Naive thymus-derived CD8-positive, alpha-beta T cell (primary cell): Measurements from ENCODE around the gene MIDN. TPM values are rescaled to one million over a fixed set of nuclear protein-coding genes. Genes with fewer than 3 reads are reported as not detected.

Experiments used
- ATAC-seq, 2 donors: fragments of 150-1000 bp; cut with Tn5 transposase in 1 of 2; sonication (Bioruptor Pico), chemical (Tn5 transposase) in 1 of 2; 1 replicate in 1 of 2; 2 replicates in 1 of 2; pipeline ENCODE4 v1.10.0; 2021; ENCODE audit warnings: mild to moderate bottlenecking in 2 of 2, moderate library complexity in 2 of 2
- POLR2A ChIA-PET: fragments of 350-600 bp; sonication (Branson Sonifier 250); formaldehyde crosslinking; loops from one replicate; lab custom pipeline; 2021; ENCODE audit warnings: antibody characterized with exemption; lab: Charles Lee
- DNase-seq, 10 donors: peaks; one replicate each; pipeline versions ENCODE4 v3.0.0 to v3.0.0-alpha.2; 2020 to 2022
- H3K27ac Mint-ChIP-seq, 10 donors: one replicate each; pipeline ENCODE4 v1.8.0; 2020 to 2022; ENCODE audit warnings: mild to moderate bottlenecking in 10 of 10, mixed read lengths in 10 of 10, moderate library complexity in 4 of 10, inconsistent platforms in 1 of 10
- H3K27me3 Mint-ChIP-seq, 5 donors: one replicate each; pipeline ENCODE4 v1.8.0; 2021 to 2022; ENCODE audit warnings: mixed read lengths in 5 of 5
- H3K36me3 Mint-ChIP-seq, 3 donors: one replicate each; pipeline ENCODE4 v1.8.0; 2020 to 2022; ENCODE audit warnings: mixed read lengths in 3 of 3, mild to moderate bottlenecking in 2 of 3, inconsistent platforms in 1 of 3
- H3K4me1 Mint-ChIP-seq, 4 donors: one replicate each; pipeline ENCODE4 v1.8.0; 2021 to 2022; ENCODE audit warnings: mixed read lengths in 4 of 4
- H3K4me3 Mint-ChIP-seq, 10 donors: one replicate each; pipeline ENCODE4 v1.8.0; 2020 to 2022; ENCODE audit warnings: mild to moderate bottlenecking in 10 of 10, mixed read lengths in 10 of 10, moderate library complexity in 6 of 10, inconsistent platforms in 1 of 10
- H3K9me3 Mint-ChIP-seq, 9 donors: one replicate each; pipeline ENCODE4 v1.8.0; 2020 to 2022; ENCODE audit warnings: mixed read lengths in 9 of 9, mild to moderate bottlenecking in 3 of 9, inconsistent platforms in 1 of 9, moderate library complexity in 1 of 9
- polyA plus RNA-seq, 3 donors: library from polyadenylated mRNA; unstranded; fragments of 300-500 nt; fragmentation: Illumina TruSeq; gene quantifications; one replicate each; pipeline ENCODE4 v1.2.3, GENCODE V29; 2021
- total RNA-seq, 8 experiments: library from RNA in 2 of 8; stranded (reverse) in 2 of 8; gene quantifications; one replicate each; pipeline ENCODE4 v1.2.3 and lab custom pipeline; 2021 to 2026

The MIDN gene
- total and polyA plus RNA-seq, 5 experiments from 2014 or later: 1.1 to 35.4 (median 8.2) TPM

DNA sequence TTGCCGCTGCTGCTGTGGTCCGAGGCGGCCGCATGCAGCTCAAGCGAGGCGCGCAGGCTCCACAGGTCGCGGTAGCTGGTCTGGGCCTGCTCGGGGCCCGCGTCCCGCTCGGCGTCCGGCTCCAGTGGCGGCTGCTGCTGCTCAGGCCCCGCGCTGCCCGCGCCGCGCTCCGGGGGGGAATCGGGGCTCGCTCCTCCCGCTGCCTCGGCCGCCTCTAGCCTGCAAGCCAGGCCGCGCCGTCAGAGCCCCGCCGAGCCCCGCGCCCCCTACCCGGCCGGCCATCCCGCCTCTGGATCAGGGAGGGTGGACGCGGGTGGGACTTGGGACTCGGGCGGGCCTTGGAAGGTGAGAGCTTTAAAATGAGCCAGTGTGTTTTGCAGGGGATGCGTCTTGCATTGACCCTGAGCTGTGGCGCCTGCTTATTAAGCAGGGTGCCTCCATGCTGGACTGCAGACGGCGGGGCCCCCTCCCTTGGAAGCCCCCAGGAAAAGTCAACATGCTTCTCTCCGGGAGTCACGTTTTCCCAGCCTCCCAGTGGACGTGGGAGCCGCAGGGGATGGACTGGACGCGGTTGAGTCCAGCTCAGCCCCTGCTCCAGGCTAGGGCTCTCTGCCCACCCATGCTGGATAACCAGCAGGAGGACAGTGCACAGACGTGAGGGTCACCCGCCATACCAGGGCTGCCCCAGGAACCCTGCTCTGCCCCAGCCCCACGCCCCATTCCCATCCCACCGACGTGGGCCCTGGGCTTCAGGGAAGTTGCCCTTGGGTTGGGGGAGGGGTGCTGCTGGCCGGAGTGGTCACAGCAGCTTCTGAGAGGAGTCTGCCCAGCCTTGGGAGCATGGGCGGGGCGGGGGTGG is 18.2 kb upstream of the MIDN start:
- no peaks in the 10 kb centered on the region for H3K9me3 Mint-ChIP-seq
- H3K4me1 Mint-ChIP-seq: no peaks in the 10 kb centered on the region
- peaks cover 0 to under 1% (median 0%) of the 10 kb centered on the region in 5 donors for H3K27me3 Mint-ChIP-seq
- ATAC-seq (no peak), DNase-seq (no peak)
- H3K4me3 Mint-ChIP-seq: no peak overlapping the region
- POLR2A ChIA-PET: no interaction called here
- peaks cover 0 to 3% (median 0%) of the 10 kb centered on the region in 3 donors for H3K36me3 Mint-ChIP-seq
- H3K27ac Mint-ChIP-seq: no peak overlapping the region

DNA sequence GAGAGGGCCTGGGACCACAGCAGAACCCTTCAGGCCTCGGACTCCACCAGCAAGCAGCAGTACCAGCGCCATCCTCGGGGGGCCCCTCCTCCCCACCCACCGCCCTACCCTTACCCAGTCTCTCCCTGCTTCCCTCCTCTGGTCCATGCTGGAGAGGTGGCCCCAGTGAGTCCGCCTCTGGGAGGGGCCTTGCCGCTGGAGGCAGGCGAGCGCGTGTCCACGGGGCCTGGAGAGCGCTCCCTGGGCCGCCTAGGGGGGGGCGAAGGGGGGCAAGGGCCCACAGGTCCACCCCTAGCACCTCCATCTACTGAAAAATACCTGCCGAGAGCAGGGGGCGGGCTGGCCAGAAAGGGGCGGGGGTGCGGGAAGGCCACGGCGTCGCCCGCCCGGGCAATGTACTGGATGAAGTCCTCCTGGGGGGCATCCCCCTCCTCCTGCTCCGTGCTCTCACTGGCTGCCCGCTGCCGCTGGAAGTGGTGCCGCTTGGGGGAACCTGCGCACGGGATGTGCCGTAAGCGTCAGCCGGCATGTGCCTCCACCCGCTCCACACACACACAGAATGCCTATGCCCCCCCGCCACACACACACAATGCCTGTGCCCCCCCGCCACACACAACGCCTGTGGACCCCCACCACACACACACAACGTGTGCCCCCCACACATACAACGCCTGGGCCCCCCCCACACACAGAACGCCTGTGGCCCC is 17.4 kb upstream of the MIDN start:
- no peak overlapping the region for H3K27ac Mint-ChIP-seq

DNA sequence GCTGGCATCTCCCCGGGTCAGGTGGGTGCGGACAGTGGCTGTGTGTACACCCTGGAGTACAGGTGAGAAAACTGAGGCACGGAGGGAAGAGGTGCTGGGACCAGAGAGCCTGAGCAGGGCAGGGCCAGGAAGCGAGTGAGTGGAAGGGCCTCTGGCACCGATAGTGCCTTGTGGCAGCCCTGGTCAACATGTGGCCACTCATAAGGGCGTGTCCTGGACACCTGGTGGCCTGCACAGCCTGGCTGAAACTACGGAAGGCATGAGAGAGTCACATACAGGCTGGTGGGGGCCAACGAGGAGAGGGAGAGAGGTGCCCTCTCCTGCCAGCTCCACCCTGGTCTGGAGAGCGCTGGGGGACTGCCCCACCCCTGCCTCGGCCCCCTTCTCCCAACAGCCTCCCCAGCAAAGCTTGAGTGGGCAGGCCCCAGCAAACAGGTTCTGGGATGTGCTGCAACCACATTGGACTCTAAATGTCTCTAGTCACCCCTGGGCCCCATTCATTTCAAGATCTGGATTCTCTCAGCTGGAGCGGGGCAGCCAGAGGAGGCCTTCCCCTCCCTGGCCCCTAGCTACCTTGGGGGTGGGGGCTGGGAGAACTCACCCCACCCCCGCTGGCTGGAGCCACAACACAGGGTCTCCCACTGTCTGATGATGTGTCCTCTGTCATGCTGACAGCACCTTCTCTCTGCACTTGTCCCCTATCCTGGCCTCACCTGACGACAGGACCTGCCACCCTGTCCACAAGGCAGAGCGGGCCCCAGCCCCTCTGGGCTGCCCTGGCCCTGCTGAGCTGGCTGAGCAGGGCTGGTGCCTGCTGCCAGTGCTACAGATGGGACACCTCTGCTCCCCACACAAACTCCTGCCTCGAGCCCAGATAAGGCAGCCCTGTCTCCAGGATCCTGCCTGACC is 16.4 kb upstream of the MIDN start:
- POLR2A ChIA-PET: no interaction called here
- Mint-ChIP-seq H3K9me3 (no peaks in the 10 kb centered on the region), H3K27me3 (peaks cover 0 to 1% (median 0%) of the 10 kb centered on the region in 5 donors)

More for the DNA sequence above, 17.4 kb upstream of the MIDN start:
- Mint-ChIP-seq H3K27me3 (peaks cover 0 to 1% (median 0%) of the 10 kb centered on the region in 5 donors), H3K4me1 (no peaks in the 10 kb centered on the region), H3K36me3 (peaks cover 0 to 3% (median 0%) of the 10 kb centered on the region in 3 donors), H3K9me3 (no peaks in the 10 kb centered on the region), H3K4me3 (no peak overlapping the region)
- ATAC-seq (peak in 1 of 2 donors; percentile 14), DNase-seq (no peak)
- POLR2A ChIA-PET: no interaction called here

GRCh38 chr19:1232652-1233072 is 15.7 kb upstream of the MIDN start:
- H3K4me1 Mint-ChIP-seq: no peaks in the 10 kb centered on the region
- DNase-seq (no peak), ATAC-seq (no peak)
- peaks cover 0 to 1% (median 0%) of the 10 kb centered on the region in 5 donors for H3K27me3 Mint-ChIP-seq
- POLR2A ChIA-PET: no interaction called here
- no peak overlapping the region for H3K4me3 Mint-ChIP-seq
- peak overlapping the region in 2 of 10 donors; percentile 37 to 61 for H3K27ac Mint-ChIP-seq
- no peaks in the 10 kb centered on the region for H3K9me3 Mint-ChIP-seq
- no peaks in the 10 kb centered on the region for H3K36me3 Mint-ChIP-seq

More for the DNA sequence above, 16.4 kb upstream of the MIDN start:
- ATAC-seq: no peak
- Mint-ChIP-seq H3K36me3 (peaks cover 0 to 3% (median 0%) of the 10 kb centered on the region in 3 donors), H3K27ac (peak overlapping the region in 6 of 10 donors; percentile 4 to 68 (median 40)), H3K4me3 (no peak overlapping the region), H3K4me1 (no peaks in the 10 kb centered on the region)
- DNase-seq: no peak

GRCh38 chr19:1233115-1233667 is 15.2 kb upstream of the MIDN start:
- H3K4me3 Mint-ChIP-seq: no peak overlapping the region
- no peaks in the 10 kb centered on the region for H3K36me3 Mint-ChIP-seq
- no peak overlapping the region for H3K27ac Mint-ChIP-seq
- peaks cover 0 to 2% (median under 1%) of the 10 kb centered on the region in 5 donors for H3K27me3 Mint-ChIP-seq
- H3K4me1 Mint-ChIP-seq: peaks cover under 1 to 2% (median under 1%) of the 10 kb centered on the region in 4 donors
- ATAC-seq: no peak
- H3K9me3 Mint-ChIP-seq: no peaks in the 10 kb centered on the region
- POLR2A ChIA-PET: no interaction called here
- DNase-seq: no peak

GRCh38 chr19:1234051-1234954 is 14.1 kb upstream of the MIDN start:
- Mint-ChIP-seq H3K27ac (no peak overlapping the region), H3K4me3 (no peak overlapping the region), H3K27me3 (peaks cover 2 to 9% (median 7%) of the 10 kb centered on the region in 5 donors), H3K4me1 (peaks cover 8 to 13% (median 12%) of the 10 kb centered on the region in 4 donors), H3K9me3 (no peaks in the 10 kb centered on the region), H3K36me3 (peaks cover 0 to 2% (median 0%) of the 10 kb centered on the region in 3 donors)
- ATAC-seq: no peak
- no peak for DNase-seq
- POLR2A ChIA-PET: no interaction called here

GRCh38 chr19:1234955-1235380 is 13.4 kb upstream of the MIDN start:
- POLR2A ChIA-PET: no interaction called here
- H3K36me3 Mint-ChIP-seq: peaks cover 0 to 2% (median 0%) of the 10 kb centered on the region in 3 donors

GRCh38 chr19:1235625-1236538 is 12.5 kb upstream of the MIDN start:
- H3K4me3 Mint-ChIP-seq: peak overlapping the region in 5 of 10 donors; percentile 2 to 55 (median 27)
- POLR2A ChIA-PET: no interaction called here

More at GRCh38 chr19:1234955-1235380, 13.4 kb upstream of the MIDN start:
- H3K27me3 Mint-ChIP-seq: peaks cover 2 to 9% (median 7%) of the 10 kb centered on the region in 5 donors
- H3K4me1 Mint-ChIP-seq: peaks cover 8 to 17% (median 15%) of the 10 kb centered on the region in 4 donors
- no peak for ATAC-seq
- no peak overlapping the region for H3K27ac Mint-ChIP-seq
- H3K4me3 Mint-ChIP-seq: no peak overlapping the region
- DNase-seq: no peak
- no peaks in the 10 kb centered on the region for H3K9me3 Mint-ChIP-seq

DNA sequence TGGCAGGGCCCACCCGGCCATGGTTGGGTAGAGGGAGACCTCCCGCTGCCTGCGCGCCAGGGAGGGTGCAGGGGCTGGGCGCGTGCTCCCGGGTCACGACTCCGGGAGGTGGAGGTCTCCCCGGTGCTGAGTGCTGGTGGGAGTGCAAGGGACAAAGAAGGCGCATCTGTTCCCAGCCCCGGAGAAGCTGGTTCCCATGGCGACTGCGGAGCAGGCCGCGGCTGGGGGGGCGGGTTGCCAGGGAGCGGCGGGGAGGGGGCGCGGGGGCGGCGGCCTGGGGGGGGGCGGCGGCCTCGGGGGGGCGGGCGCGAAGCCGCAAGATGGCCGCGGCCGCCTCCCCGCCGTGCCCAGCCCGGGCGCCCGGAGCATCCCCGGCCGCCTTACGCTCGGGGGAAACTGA is 11.8 kb upstream of the MIDN start:
- peaks cover 0 to 2% (median 0%) of the 10 kb centered on the region in 3 donors for H3K36me3 Mint-ChIP-seq
- no peaks in the 10 kb centered on the region for H3K9me3 Mint-ChIP-seq
- H3K27me3 Mint-ChIP-seq: peaks cover 2 to 10% (median 7%) of the 10 kb centered on the region in 5 donors
- DNase-seq (no peak), ATAC-seq (no peak)
- H3K4me1 Mint-ChIP-seq: peaks cover 10 to 25% (median 24%) of the 10 kb centered on the region in 4 donors
- POLR2A ChIA-PET: no interaction called here
- H3K4me3 Mint-ChIP-seq: peak overlapping the region in 5 of 10 donors; percentile 2 to 55 (median 23)
- H3K27ac Mint-ChIP-seq: no peak overlapping the region

More at GRCh38 chr19:1235625-1236538, 12.5 kb upstream of the MIDN start:
- Mint-ChIP-seq H3K9me3 (no peaks in the 10 kb centered on the region), H3K4me1 (peaks cover 8 to 18% (median 17%) of the 10 kb centered on the region in 4 donors), H3K27me3 (peaks cover 2 to 9% (median 7%) of the 10 kb centered on the region in 5 donors), H3K27ac (peak overlapping the region in 1 of 10 donors; percentile 80), H3K36me3 (peaks cover 0 to 2% (median 0%) of the 10 kb centered on the region in 3 donors)
- ATAC-seq: no peak
- no peak for DNase-seq

DNA sequence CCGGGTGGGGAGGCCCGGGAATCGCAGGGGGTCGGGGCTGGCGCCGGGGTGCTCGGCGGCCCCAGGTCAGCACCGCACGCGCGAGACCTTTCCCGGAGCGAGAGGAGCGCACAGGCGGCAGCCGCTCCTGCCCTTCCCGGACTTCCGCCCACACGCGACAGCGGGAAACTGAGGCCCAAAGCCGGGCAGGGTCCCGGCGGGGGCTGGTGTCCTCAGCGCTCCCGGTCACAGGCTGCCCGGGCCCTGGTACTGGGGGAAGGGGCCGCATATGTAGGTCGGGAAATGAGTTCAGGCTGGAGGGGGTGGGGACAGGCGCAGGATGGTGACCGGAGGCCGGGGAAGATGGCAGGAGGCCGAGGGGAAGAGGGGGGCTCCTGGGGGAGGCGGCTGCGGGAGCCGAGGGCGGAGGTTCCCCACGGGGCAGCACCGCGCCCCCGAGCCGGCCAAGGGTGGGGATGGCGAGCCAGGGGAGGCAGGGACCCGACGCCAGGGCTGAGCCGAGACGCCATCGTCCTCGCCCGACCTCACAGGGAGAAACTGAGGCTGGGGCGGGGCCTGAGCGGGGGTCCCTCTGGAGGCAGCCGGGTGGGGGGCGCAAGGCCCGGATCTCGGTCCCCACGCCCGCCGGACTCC is 11.2 kb upstream of the MIDN start:
- peaks cover 10 to 27% (median 26%) of the 10 kb centered on the region in 4 donors for H3K4me1 Mint-ChIP-seq
- peaks cover 0 to 2% (median 0%) of the 10 kb centered on the region in 3 donors for H3K36me3 Mint-ChIP-seq
- DNase-seq (no peak), ATAC-seq (no peak)
- peaks cover 2 to 10% (median 7%) of the 10 kb centered on the region in 5 donors for H3K27me3 Mint-ChIP-seq
- H3K4me3 Mint-ChIP-seq: peak overlapping the region in 7 of 10 donors; percentile 33 to 66 (median 56)
- POLR2A ChIA-PET: no interaction called here
- H3K9me3 Mint-ChIP-seq: no peaks in the 10 kb centered on the region
- no peak overlapping the region for H3K27ac Mint-ChIP-seq
